Measurements from ENCODE around the gene CCDC63.

GRCh38 chr12:110829308-110829707 is 17.5 kb upstream of the CCDC63 start:
- no peak for TF ChIP-seq CTCF (IDR thresholded peaks at IDR 0.05)
- TF ChIP-seq REST (IDR thresholded peaks at IDR 0.05; ENCODE audit: insufficient read depth in 1 of 2, low read depth in 2 of 2, low read length in 1 of 2) = no peak
- TF ChIP-seq POLR2AphosphoS5 (IDR thresholded peaks at IDR 0.05; ENCODE audit: low read depth, low read length) = no peak

All from Panc1 (cell line).